Right lobe of liver (tissue), 6 donors: ENCODE data around the gene PGLYRP2. TPM values are rescaled to one million over a fixed set of nuclear protein-coding genes. Genes with fewer than 3 reads are reported as not detected.

Experiments
- ATAC-seq, 4 donors: fragments of 200-7000 bp; cut with Tn5 transposase; one replicate each; pipeline ENCODE4 v1.9.1; 2020; ENCODE audit warnings: mild to moderate bottlenecking in 4 of 4, moderate library complexity in 4 of 4
- DNase-seq, 3 donors: peaks; one replicate each; pipeline ENCODE4 v3.0.0-alpha.2; 2020
- H3K27ac ChIP-seq, 3 donors: fragments of 200-600 bp; one replicate each; pipeline ENCODE4 v1.8.0; 2022
- H3K27me3 ChIP-seq, 2 donors: fragments of 200-600 bp; one replicate each; pipeline ENCODE4 v1.8.0; 2022
- H3K36me3 ChIP-seq, 4 donors: fragments of 200-600 bp; sonication (generic) in 1 of 4; one replicate each; pipeline versions ENCODE4 v1.5.1 to v1.8.0; 2017 to 2022; ENCODE audit warnings: control low read depth in 1 of 4
- H3K4me1 ChIP-seq, 4 donors: fragments of 200-600 bp; sonication (generic) in 1 of 4; one replicate each; pipeline versions ENCODE4 v1.5.1 to v1.8.0; 2017 to 2022; ENCODE audit warnings: control low read depth in 1 of 4
- H3K4me3 ChIP-seq, 3 donors: fragments of 200-600 bp; one replicate each; pipeline ENCODE4 v1.8.0; 2022
- H3K9me3 ChIP-seq, 4 donors: fragments of 200-600 bp; sonication (generic) in 1 of 4; one replicate each; pipeline versions ENCODE4 v1.5.1 to v1.8.0; 2017 to 2022; ENCODE audit warnings: control low read depth in 1 of 4
- CTCF ChIP-seq, 4 donors: fragments of 200-600 bp in 3 of 4; fragments of 450-650 bp in 1 of 4; IDR thresholded peaks; one replicate each; pipeline versions ENCODE4 v1.5.1 to v1.8.0; 2016 to 2022; ENCODE audit warnings: antibody characterized with exemption in 4 of 4, mild to moderate bottlenecking in 2 of 4
- POLR2A ChIP-seq: fragments of 450-650 bp; IDR thresholded peaks from one replicate; pipeline ENCODE4 v1.6.1; 2017; ENCODE audit warnings: antibody characterized with exemption, mild to moderate bottlenecking
- WGBS: methylation state at CpG from one replicate; pipeline ENCODE4 v1.1.6; 2018; ENCODE audit warnings: low coverage, low lambda C conversion rate; ENCODE audit not compliant: insufficient coverage; ENCODE audit errors: missing lambda C conversion rate; 5-methylcytosine and 5-hydroxymethylcytosine counted together
- intact Hi-C, 2 donors: fragments of 100-400 bp; cut with DNase I; formaldehyde crosslinking; loops; one replicate each; pipeline versions ENCODE4 v1.11.2 to v1.14.1; 2022
- total RNA-seq, 6 experiments: library from RNA; depleted of rRNA in 2 of 6; stranded (reverse); fragments of >200 nt in 2 of 6; fragmentation: NEBNext Ultra II Directional in 3 of 6; extraction: Animal tissue kit (Norgen Biotek cat#: 25700) in 3 of 6; gene quantifications; one replicate each; pipeline versions ENCODE4 v1.1.0 to v1.2.4, GENCODE V29; 2016 to 2023
- donor health status: DM: no; HTN: yes; CAD: no.
- donor health status: DM: no; HTN: no; CAD: no.
- donor health status: DM: no; HTN: no; CAD: no.
- donor health status: DM: no; HTN: yes; CAD: no.
- donor health status: DM: no; HTN: yes; CAD: no.

The PGLYRP2 gene
- total RNA-seq, 6 experiments from 2014 or later: 45.1 to 135 (median 59.2) TPM

GRCh38 chr19:15453091-15453578 is 26.2 kb downstream of the PGLYRP2 start:
- 10% methylated on average over 16 of the region's 44 CpGs for WGBS
- no peaks in the 10 kb centered on the region for H3K36me3 ChIP-seq
- peak overlapping the region; percentile 36 to 55 (median 53) for H3K4me3 ChIP-seq
- H3K27ac ChIP-seq: peak overlapping the region in 2 of 3 donors; percentile 28 to 47
- H3K27me3 ChIP-seq: no peaks in the 10 kb centered on the region
- ATAC-seq (peak; percentile 33 to 47 (median 42)), DNase-seq (peak in 1 of 3 donors; percentile 49)
- intact Hi-C loops: loop anchor here in 1 of 2 donors (10.0 kb wide), 1 partner anchor 102 kb away; no protein-coding TSS in a partner anchor
- no peak for TF ChIP-seq POLR2A
- peak; percentile 43 to 51 (median 45) for TF ChIP-seq CTCF (IDR thresholded peaks at IDR 0.05)
- no peaks in the 10 kb centered on the region for H3K9me3 ChIP-seq
- H3K4me1 ChIP-seq: peaks cover 0 to 30% (median 3%) of the 10 kb centered on the region in 4 donors

GRCh38 chr19:15452111-15453047 is 26.9 kb downstream of the PGLYRP2 start:
- ATAC-seq: peak; percentile 70 to 79 (median 76)
- Histone ChIP-seq H3K4me1 (peaks cover 0 to 27% (median 3%) of the 10 kb centered on the region in 4 donors), H3K27ac (peak overlapping the region in 2 of 3 donors; percentile 28 to 47), H3K9me3 (no peaks in the 10 kb centered on the region), H3K4me3 (peak overlapping the region; percentile 36 to 55 (median 53)), H3K27me3 (no peaks in the 10 kb centered on the region), H3K36me3 (no peaks in the 10 kb centered on the region)
- intact Hi-C loops: loop anchor here in 1 of 2 donors (10.0 kb wide), 1 partner anchor 102 kb away; no protein-coding TSS in a partner anchor
- WGBS: 22% methylated on average over 9 of the region's 37 CpGs
- peak; percentile 91 to 96 (median 94) for DNase-seq
- no peak for TF ChIP-seq CTCF (IDR thresholded peaks at IDR 0.05)
- peak; percentile 90 for TF ChIP-seq POLR2A

DNA sequence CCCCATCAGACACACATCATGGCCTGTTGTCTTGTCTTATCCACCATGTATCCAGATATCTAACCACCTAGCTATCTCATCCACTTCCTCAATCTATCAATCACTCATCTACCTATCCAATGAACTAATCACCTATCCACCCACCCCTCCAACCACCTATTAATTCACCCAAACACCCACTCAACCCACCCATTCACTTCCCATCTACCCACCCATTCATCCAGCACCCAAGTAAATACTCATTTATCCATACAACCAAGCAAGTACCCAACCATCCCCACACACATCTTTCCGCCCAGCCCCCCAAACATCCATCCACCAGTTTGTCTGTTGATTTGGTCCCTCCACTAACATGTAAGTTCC is 28.8 kb downstream of the PGLYRP2 start:
- WGBS: 100% methylated on average over 1 of the region's 1 CpG
- no peak overlapping the region for H3K27ac ChIP-seq
- intact Hi-C loops: loop anchor here in 1 of 2 donors (10.0 kb wide), 1 partner anchor 104 kb away; no protein-coding TSS in a partner anchor
- ATAC-seq: no peak
- no peak for DNase-seq
- no peak overlapping the region for H3K4me3 ChIP-seq
- no peak for TF ChIP-seq CTCF (IDR thresholded peaks at IDR 0.05)
- no peaks in the 10 kb centered on the region for H3K36me3 ChIP-seq
- H3K4me1 ChIP-seq: peaks cover 0 to 27% (median 4%) of the 10 kb centered on the region in 4 donors
- H3K27me3 ChIP-seq: no peaks in the 10 kb centered on the region
- no peaks in the 10 kb centered on the region for H3K9me3 ChIP-seq

DNA sequence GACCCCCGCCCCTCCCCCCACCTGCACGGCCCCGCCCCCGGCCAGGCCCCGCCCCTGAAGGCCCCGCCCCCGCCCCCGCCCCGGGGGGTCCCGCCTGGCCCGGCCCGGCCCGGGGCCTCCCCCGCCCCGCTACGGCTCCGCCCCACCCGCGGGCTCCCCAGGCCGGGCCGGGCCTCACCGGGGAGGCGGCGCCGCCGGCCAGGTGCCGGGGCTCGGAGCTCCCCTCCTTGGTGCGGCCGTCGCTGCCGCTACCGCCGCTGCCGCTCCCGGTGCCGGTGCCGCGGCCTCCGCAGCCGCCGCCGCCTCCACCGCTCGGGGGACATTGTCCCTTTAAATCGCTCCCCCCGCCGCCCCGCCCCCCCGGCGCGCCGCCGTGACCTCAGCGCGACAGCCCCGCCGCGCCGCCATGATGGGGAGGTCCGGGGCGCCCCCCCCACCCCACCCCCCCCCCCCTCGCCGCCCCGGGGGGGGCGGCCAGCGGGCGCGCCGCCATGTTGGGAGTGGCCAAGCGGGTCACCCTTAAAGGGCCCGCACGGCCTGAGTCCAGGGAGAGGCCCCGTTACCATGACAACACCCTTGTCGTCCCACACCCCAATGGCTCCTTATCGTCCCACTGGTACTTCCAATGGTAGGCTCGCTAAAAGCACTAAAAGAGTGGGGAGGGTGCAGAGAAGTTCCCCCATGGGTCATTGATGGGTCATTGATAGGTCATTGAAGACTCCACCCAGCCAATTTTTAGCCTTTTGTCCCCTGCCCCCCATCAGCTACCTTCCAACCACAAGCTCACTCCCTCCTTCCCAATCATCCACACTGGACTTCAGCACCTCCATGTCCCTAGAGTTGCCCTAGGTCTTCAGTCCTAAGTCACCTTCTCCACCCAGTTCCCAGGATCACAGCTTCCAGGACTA is 29.4 kb downstream of the PGLYRP2 start, which contains the start of gene WIZ:
Gene WIZ (minus strand): TSS at position 337 of the 908 bp plus-strand sequence. CDS start 1,649 bp downstream, outside the sequence.
- Histone ChIP-seq H3K9me3 (no peaks in the 10 kb centered on the region), H3K36me3 (no peaks in the 10 kb centered on the region), H3K4me1 (peaks cover 0 to 30% (median 6%) of the 10 kb centered on the region in 4 donors), H3K27ac (peak within 1 kb of the TSS in 1 of 3 donors; percentile 68), H3K27me3 (no peaks in the 10 kb centered on the region), H3K4me3 (peak within 1 kb of the TSS; percentile 40 to 56 (median 48))
- DNase-seq: peak; percentile 80 to 83 (median 80)
- intact Hi-C loops: loop anchor here (10.0 kb wide), 2 partner anchors 105 to 265 kb away; no protein-coding TSS in a partner anchor
- WGBS: no CpG with 5 or more reads among the region's 77 CpGs
- TF ChIP-seq CTCF (IDR thresholded peaks at IDR 0.05) (no peak), POLR2A (no peak)
- ATAC-seq: peak in 3 of 4 donors; percentile 4 to 30 (median 5)
